Hepatocyte (in vitro differentiated cells): ENCODE measurements around the gene PRKACG. TPM values are rescaled to one million over a fixed set of nuclear protein-coding genes. Genes with fewer than 3 reads are reported as not detected.

ENCODE experiments used
- DNase-seq: peaks from one replicate; pipeline ENCODE4 v3.0.0-alpha.2; 2016; ENCODE audit warnings: low spot score
- H2AFZ ChIP-seq: fragments of 200-600 bp; sonication (generic); 2 replicates; pipeline ENCODE4 v1.6.0; 2016; ENCODE audit warnings: antibody characterized with exemption, mild to moderate bottlenecking
- H3K27ac ChIP-seq: fragments of 200-600 bp; sonication (generic); 2 replicates; pipeline ENCODE4 v1.5.1; 2016; ENCODE audit warnings: mild to moderate bottlenecking
- H3K27me3 ChIP-seq: fragments of 200-600 bp; sonication (generic); 2 replicates; pipeline ENCODE4 v1.6.1; 2016
- H3K36me3 ChIP-seq: fragments of 200-600 bp; sonication (generic); replicated peaks from 2 replicates; pipeline ENCODE4 v1.5.1; 2016; ENCODE audit warnings: low read depth; ENCODE audit not compliant: insufficient read depth
- H3K4me1 ChIP-seq: fragments of 200-600 bp; sonication (generic); 2 replicates; pipeline ENCODE4 v1.5.1; 2016; ENCODE audit warnings: mild to moderate bottlenecking, moderate library complexity; ENCODE audit not compliant: insufficient read depth
- H3K4me2 ChIP-seq: fragments of 200-600 bp; sonication (generic); 2 replicates; pipeline ENCODE4 v1.6.0; 2016
- H3K4me3 ChIP-seq: fragments of 200-600 bp; sonication (generic); 2 replicates; pipeline ENCODE4 v1.5.1; 2016; ENCODE audit warnings: mild to moderate bottlenecking
- H3K79me2 ChIP-seq: fragments of 200-600 bp; sonication (generic); 2 replicates; pipeline ENCODE4 v1.6.0; 2017; ENCODE audit warnings: mild to moderate bottlenecking
- H3K9me2 ChIP-seq: fragments of 200-600 bp; sonication (generic); replicated peaks from 2 replicates; pipeline ENCODE4 v1.6.0; 2017; ENCODE audit warnings: mild to moderate bottlenecking; ENCODE audit not compliant: insufficient read depth
- H3K9me3 ChIP-seq: fragments of 200-600 bp; sonication (generic); 2 replicates; pipeline ENCODE4 v1.5.1; 2016; ENCODE audit warnings: low read depth, mild to moderate bottlenecking
- H4K20me1 ChIP-seq: fragments of 200-600 bp; sonication (generic); 2 replicates; pipeline ENCODE4 v1.6.0; 2016; ENCODE audit warnings: mild to moderate bottlenecking; ENCODE audit not compliant: insufficient read depth, poor library complexity, severe bottlenecking
- CTCF ChIP-seq: fragments of 200-600 bp; sonication (generic); IDR thresholded peaks from 2 replicates; pipeline ENCODE4 v1.5.1; 2016; ENCODE audit warnings: antibody characterized with exemption, mild to moderate bottlenecking; ENCODE audit not compliant: poor library complexity
- EZH2 ChIP-seq: fragments of 200-600 bp; sonication (generic); IDR thresholded peaks from 2 replicates; pipeline ENCODE4 v1.6.1; 2016; ENCODE audit warnings: antibody characterized with exemption, mild to moderate bottlenecking, borderline replicate concordance
- EZH2phosphoT487 ChIP-seq: fragments of 200-600 bp; sonication (generic); IDR thresholded peaks from one replicate; pipeline ENCODE4 v1.6.1; 2018; ENCODE audit warnings: antibody characterized with exemption, mild to moderate bottlenecking, low read depth, moderate library complexity; ENCODE audit not compliant: unreplicated experiment, severe bottlenecking
- WGBS: methylation state at CpG from one replicate; pipeline ENCODE4 v1.1.6; 2016; ENCODE audit warnings: low lambda C conversion rate; ENCODE audit errors: missing lambda C conversion rate; 5-methylcytosine and 5-hydroxymethylcytosine counted together
- polyA plus RNA-seq: library from polyadenylated mRNA; unstranded; fragments of >200 nt; fragmentation: Nextera tagmentation; extraction: Ambion mirVana; gene quantifications from 2 replicates; pipeline ENCODE4 v1.2.1, GENCODE V29; 2016
- total RNA-seq: library from RNA; depleted of rRNA; stranded (reverse); fragments of >200 nt; gene quantifications from 2 replicates; pipeline ENCODE4 v1.2.3, GENCODE V29; 2014

PRKACG gene
- total and polyA plus RNA-seq, 2 experiments from 2014 or later = not detected

GRCh38 chr9:69009708-69010107 is 4.2 kb downstream of the PRKACG start:
- Histone ChIP-seq H3K4me3 (no peak overlapping the region), H3K27me3 (no peaks in the 10 kb centered on the region), H3K27ac (no peak overlapping the region), H3K4me2 (no peak overlapping the region), H3K79me2 (no peaks in the 10 kb centered on the region), H3K9me3 (no peaks in the 10 kb centered on the region), H3K36me3 (no peaks in the 10 kb centered on the region), H3K9me2 (no peaks in the 10 kb centered on the region), H3K4me1 (no peaks in the 10 kb centered on the region), H2AFZ (no peak overlapping the region), H4K20me1 (no peaks in the 10 kb centered on the region)
- DNase-seq = no peak
- WGBS = 59% methylated on average over 1 of the region's 1 CpG
- TF ChIP-seq CTCF (no peak), EZH2phosphoT487 (no peak), EZH2 (no peak)

GRCh38 chr9:69004836-69005235 is 9.1 kb downstream of the PRKACG start:
- Histone ChIP-seq H3K36me3 (no peaks in the 10 kb centered on the region), H3K4me1 (peaks cover 3% of the 10 kb centered on the region), H3K9me2 (no peaks in the 10 kb centered on the region), H3K79me2 (no peaks in the 10 kb centered on the region), H3K27me3 (no peaks in the 10 kb centered on the region), H2AFZ (no peak overlapping the region), H3K9me3 (no peaks in the 10 kb centered on the region), H3K4me2 (no peak overlapping the region), H3K4me3 (no peak overlapping the region), H3K27ac (no peak overlapping the region), H4K20me1 (no peaks in the 10 kb centered on the region)
- 57% methylated on average over 2 of the region's 2 CpGs for WGBS
- TF ChIP-seq CTCF (no peak), EZH2 (no peak), EZH2phosphoT487 (no peak)
- peak; percentile 23 for DNase-seq

- no peak overlapping the region for H3K27ac ChIP-seq
- 86% methylated on average over 8 of the region's 8 CpGs for WGBS
- peaks cover 3% of the 10 kb centered on the region for H3K4me1 ChIP-seq
- no peaks in the 10 kb centered on the region for H3K27me3 ChIP-seq
- no peaks in the 10 kb centered on the region for H4K20me1 ChIP-seq
- H3K4me2 ChIP-seq = no peak overlapping the region
- no peaks in the 10 kb centered on the region for H3K36me3 ChIP-seq
- H3K4me3 ChIP-seq = no peak overlapping the region
- H2AFZ ChIP-seq = no peak overlapping the region
- no peak for DNase-seq
- TF ChIP-seq EZH2phosphoT487 (no peak), EZH2 (no peak), CTCF (no peak)
- no peaks in the 10 kb centered on the region for H3K9me2 ChIP-seq
- no peaks in the 10 kb centered on the region for H3K9me3 ChIP-seq
- no peaks in the 10 kb centered on the region for H3K79me2 ChIP-seq
These were observed 10.9 kb downstream of the PRKACG start for GRCh38 chr9:69003051-69003450.

- DNase-seq = no peak
- TF ChIP-seq EZH2phosphoT487 = no peak
- TF ChIP-seq CTCF = no peak
- no peak for TF ChIP-seq EZH2
- no peaks in the 10 kb centered on the region for H3K79me2 ChIP-seq
- no peaks in the 10 kb centered on the region for H4K20me1 ChIP-seq
- H3K9me3 ChIP-seq = no peaks in the 10 kb centered on the region
- H3K27ac ChIP-seq = no peak overlapping the region
- no peaks in the 10 kb centered on the region for H3K27me3 ChIP-seq
- no peaks in the 10 kb centered on the region for H3K36me3 ChIP-seq
- H3K4me1 ChIP-seq = peaks cover 3% of the 10 kb centered on the region
- no peaks in the 10 kb centered on the region for H3K9me2 ChIP-seq
- H3K4me2 ChIP-seq = no peak overlapping the region
- H2AFZ ChIP-seq = no peak overlapping the region
- WGBS = 72% methylated on average over 8 of the region's 8 CpGs
- no peak overlapping the region for H3K4me3 ChIP-seq
These were observed 12.0 kb downstream of the PRKACG start for GRCh38 chr9:69001921-69002320.
